GM21786 (cell line): ENCODE measurements around the gene RHBDF2.
A peak's percentile ranks its signal among the peaks of the same experiment; 100 is the strongest.

Experiments
- ATAC-seq: cut with Tn5 transposase; IDR thresholded peaks from one replicate; pipeline ENCODE4 v1.9.1; 2021; ENCODE audit not compliant: unreplicated experiment

The RHBDF2 gene

DNA sequence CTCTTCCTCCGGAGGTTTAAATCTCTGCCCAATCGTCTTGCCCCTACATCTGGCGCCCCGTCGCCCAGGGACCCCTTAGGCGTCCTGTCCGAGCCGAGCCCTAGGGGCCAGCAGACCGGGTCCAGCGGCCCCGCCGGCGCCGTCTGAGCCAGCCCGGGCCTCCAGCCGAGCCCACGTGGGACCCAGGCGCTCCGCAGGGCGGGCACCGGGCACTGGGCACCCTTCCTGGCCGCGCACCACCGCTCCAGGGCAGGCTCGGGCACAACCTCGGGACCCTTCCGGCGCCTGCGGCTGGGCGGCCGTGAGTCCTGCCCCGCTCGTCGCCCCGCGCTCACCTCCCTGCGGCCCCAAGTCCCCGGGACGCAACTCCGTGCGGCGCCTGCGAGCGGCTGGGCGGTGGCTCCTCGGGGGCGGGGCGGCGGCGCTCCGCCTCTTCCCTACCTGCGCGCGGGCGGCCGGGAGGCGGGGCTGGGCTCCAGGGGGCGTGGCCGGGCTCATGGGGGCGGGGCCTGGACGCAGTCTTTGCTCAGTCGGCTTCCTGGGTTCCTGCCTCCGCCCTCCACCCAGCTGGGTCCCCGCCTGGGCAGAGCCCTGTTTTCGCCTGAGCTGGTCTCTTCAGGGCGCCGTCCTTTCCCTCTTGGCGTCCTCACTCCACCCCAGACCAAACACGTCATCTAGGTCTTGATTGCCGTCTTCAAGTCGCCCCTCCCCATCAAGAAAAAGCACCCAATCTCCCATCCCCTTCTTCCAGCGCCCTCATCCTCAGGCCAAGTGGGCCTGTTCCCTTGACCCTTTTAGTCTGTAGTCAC, at the start of gene RHBDF2:
Gene RHBDF2, minus strand, starts transcription at position 406 of the 809 bp plus-strand sequence. CDS start 19,899 bp downstream, outside the sequence.
- peak; percentile 53 for ATAC-seq

DNA sequence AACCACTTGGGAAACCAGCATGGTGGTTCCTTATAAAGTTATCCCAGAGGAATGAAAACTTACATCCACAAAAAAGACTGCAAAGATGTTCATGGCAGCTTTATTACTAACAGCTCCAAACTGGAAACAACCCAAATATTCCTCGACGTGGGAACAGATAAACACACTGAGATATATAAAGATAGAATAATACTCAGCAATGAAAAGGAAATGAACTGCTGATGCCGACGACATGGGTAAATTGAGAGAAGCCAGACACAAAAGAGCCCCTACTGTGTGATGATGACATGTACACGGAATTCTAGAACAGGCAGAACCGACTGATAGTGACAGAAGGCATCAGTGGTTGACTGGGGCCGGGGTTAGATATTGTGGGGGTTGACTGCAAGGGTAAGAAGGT, 48.3 kb upstream of the RHBDF2 start:
- no peak for ATAC-seq

DNA sequence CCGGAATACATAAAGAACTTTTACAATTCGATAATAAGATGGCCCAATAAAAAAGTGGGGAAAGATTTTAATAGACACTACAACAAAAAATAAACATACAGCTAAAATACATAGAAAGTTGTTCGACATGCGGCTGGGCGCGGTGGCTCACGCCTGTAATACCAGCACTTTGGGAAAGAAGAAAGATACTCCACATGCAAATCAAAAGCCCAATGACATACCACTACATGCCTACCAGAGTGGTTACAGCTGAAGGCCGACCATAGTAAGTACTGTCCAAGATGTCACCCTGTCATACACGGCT, 47.9 kb upstream of the RHBDF2 start:
- ATAC-seq = no peak

DNA sequence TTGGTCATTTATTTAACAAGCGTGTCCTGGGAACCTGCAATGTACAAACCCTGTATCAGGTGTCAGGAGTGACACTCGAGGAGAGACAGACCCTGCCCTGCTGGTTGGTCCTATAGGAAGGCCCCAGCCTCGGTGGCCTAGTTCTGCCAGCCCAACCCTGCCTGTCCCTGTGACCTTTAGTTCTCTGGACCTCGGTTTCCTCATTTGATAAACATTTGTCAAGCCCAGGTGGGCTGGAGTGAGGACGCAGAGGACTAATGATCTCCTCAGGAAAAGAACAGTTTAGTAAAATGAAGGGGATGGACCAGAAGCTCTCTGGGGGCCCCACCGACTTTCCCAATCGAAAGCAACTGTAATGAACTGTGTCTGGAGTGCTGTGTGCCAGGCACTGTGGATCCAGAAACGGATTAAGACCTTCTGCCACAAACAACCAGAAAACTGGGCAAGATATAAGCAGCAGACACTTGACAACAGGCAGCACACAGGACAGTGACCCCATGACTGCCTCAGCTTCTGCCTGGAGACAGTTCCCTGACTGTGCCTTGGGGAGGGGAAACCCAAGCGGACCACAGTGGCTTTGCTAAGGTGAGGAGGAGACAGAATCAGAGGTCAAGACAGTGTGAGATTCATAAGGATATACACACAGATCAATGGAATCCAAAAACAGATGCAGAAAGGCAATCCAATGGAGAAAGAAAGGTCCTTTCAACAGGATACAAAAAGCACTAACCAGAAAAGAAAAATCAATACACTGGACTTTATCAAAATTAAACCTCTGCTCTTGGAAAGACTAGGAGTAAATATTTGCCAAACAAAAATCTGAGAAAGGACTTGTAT, 47.4 kb upstream of the RHBDF2 start:
- no peak for ATAC-seq

DNA sequence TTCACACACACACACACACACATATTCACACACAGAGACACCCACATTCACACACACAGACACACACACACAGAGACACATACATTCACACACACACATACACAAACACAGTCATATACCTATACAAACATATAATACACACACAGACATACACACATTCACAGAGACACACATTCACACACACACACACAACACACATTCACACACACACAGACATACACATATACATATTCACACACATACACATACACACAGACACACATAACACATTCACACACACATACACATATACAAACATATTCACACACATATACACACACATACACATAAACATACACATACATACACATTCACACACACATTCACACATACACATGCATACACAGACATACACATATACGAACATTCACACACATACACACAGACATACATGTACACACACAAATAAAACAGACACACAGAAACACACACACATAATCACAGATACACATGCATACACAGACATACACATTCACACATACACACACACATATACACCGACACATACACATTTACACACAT, 46.5 kb upstream of the RHBDF2 start:
- no peak for ATAC-seq

DNA sequence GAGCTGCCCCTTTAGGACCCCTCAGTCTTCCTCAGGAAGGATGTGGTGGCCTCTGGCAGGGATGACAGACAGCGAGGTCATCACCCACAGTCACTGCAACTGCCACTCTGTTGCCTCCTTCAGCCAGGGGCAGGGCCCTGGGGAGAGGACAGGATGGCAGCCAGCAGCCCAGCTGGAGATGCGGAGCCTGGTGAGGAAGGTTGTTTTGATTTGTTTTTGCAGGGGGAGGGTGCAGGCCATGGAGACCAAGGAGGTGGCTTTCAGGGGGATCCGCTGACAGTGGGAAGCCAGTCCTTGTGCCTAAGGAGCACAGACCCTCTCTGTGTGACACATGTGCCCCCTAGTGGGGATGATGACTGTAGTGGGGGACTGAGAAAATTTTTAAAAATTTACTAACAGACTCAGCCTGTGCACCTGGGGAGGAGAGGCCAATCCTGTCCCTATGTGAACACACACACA, 46.0 kb upstream of the RHBDF2 start:
- no peak for ATAC-seq

DNA sequence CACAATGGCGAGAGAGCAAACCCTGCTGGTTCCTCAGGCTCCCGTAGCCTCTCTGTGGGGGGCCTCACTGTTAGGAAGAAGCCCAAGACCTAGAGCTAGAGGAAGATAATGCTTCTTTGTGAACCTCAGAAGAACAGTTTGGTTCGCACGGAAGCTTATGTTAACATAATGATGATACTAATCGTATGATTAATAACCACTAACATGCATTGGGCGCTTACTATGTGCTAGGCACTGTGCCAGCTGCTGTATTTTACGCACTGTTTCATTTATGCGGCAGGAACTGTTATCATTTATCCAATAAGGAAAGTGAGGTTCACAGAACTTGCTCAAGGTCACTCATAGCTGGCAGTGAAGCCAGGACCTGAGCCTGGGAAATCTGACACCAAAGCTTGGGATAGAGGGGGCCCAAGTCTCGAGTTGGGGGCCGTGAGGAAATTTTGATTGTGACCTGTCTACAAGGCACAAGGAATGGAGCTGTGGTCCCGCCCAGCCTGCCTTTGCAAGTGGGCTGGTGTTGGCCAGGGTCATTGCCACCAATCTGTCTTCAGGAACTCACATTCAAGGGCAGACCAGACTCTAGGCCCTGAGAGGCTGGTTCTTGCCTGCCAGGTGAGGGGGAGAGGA, 45.4 kb upstream of the RHBDF2 start:
- ATAC-seq = no peak

DNA sequence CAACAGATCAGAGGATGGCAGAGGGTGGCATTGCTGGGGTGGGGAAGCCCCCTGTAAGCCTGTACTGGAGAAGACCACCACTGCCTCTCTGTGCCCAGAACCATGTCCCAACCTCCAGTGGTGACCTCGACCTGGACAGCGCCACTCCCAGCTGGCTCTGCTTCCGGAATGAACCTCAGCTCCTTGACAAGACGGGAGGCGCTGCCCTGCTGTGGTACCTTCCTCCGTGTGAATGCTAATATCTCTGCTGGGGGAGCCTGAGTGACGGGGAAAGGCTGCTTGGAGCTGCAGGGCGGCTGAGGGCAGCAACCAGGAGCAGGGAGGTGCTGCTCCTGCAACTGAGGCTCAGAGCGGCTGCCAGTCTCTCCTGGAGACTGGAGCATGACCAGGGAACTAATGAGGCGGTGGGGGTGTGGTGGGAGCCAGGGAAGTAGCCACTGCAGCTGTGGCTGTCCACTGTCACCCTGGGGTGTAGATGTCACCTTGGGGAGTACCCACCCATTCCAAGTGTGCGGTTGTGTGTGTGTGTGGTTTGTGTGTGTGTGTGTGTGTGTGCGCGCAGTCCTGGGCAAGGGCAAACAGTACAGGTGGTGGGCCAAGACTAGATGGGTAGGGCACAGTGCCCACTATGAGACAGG, 44.8 kb upstream of the RHBDF2 start:
- ATAC-seq = no peak

DNA sequence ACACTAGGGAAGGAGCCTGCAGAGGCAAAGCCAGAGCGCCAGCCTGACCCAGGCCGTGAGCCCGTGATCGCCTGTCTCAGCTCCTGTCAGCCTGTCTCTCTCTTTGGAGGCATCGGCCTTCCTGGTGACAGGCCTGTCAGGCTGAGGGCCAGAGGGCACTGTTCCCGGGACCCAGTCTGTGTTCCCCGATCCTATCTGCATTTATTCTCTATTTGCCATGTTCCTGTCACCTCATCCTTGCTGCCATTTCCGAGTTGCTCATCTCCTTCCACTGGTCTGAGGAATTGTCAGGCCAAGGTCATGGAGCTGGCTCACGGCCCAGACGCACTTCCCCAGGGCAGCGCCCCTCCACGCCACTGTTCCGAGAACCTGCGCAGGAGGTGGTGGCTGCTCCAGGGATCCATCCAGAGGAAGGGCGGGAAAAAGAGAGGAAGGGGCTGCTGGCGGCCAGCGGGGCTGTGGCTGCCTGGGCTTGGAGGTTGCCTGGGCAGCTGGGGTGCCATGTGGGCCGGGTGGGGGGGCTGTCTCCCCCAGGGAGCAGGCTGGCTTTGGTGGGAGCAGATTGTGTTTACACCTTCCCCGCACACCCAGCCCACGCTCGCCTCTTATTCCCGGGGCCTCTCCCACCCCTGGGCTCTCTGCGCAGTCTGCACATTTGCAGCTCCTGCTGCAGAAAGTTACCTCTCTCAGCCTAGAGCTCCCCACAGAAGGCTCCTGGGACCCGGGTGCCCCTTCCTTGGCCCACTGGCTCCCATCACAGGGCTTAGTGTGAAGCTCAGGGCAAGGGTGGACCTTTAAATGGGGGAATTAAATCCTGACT, 43.5 kb upstream of the RHBDF2 start:
- ATAC-seq = no peak

DNA sequence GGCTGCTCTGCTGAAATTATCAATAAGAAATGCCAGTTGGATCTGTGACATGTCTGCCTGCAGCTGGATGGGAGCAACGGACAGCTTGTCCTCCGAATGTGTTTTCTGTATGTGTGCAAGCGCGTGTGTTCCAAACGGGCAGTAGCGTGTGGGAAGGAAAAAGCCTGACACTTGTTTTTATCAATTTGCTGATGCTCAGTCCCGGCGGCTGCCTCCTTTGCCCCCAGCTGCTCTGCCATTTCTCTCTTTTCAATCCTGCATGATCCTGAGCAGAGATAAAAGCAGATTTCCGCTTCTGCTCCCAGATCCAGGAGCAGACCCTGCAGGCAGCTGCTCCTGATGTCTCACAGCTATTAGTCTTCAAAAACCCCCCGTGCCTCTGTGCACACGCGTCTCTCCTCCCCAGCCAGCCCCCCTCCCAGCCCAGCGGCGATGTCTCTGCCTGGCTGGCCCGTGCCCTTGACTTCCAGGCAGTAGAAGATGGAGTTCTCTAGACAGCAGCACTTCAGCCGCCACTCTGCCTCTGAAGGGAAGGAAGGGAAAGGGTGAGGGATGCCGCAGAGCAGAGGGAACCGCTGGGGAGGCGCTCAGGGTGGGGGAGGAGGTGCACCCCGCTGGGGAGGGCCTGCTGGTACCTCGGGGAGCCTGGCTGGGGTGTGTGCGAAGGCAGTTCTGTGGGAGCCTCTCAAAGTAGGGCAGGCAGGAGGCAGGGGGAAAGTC, 42.8 kb upstream of the RHBDF2 start:
- ATAC-seq = no peak

DNA sequence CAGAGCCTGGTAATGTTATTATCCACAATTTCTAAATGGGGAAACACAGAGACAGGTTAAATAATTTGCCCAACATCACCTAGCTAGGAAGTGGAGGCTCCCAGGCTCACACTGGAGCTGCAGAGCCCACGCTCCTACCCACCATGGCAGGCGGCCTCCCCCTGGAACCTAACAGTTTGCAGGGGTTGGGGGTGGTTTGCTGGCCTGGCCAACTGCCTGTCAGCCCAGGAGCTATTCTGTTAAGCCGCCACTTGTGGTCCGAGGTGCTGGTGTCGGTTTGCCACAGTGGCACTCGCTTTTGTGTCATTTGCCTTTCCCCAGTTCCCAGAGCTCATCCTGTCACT, 42.2 kb upstream of the RHBDF2 start:
- ATAC-seq = no peak

DNA sequence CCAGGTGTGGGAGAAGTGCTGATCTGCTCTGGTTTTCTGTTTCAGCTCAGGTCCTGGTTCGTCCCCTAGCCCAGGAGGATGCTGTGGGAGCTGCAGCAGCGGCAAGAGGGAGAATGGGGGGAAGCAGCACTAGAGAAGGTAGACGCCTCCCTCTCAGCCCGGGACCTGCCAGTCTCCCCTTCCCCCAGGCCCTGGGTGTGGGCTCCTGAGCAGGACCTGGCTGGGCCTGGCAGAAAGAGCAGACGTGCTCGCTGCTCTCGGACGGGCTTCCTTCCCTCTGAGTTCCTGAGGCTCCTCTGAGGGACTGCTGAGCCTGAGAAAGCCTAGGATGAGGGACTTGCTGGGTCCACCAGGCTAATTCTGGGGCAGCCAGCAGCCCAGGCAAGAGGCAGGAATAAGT, 41.8 kb upstream of the RHBDF2 start:
- no peak for ATAC-seq

DNA sequence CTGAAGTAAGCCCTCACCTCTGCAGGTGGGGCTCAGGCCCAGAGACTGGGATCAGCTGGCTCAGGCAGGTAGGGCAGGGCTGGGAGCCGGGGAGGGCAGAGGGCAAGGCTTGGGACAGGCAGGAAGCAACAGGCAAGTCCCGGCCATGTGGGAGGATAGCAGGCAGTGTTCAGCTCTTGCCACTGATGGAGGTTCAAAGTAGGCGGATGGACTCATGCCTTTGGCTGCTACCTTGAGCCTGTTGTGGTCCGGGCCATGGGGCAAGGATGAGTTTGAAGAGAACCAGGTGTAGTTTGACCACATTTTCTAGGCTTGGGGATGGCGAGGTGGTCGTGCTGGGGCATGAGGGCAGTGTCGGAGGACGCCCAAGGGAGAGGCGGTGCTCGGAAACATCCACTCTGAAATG, 41.3 kb upstream of the RHBDF2 start:
- ATAC-seq = no peak

DNA sequence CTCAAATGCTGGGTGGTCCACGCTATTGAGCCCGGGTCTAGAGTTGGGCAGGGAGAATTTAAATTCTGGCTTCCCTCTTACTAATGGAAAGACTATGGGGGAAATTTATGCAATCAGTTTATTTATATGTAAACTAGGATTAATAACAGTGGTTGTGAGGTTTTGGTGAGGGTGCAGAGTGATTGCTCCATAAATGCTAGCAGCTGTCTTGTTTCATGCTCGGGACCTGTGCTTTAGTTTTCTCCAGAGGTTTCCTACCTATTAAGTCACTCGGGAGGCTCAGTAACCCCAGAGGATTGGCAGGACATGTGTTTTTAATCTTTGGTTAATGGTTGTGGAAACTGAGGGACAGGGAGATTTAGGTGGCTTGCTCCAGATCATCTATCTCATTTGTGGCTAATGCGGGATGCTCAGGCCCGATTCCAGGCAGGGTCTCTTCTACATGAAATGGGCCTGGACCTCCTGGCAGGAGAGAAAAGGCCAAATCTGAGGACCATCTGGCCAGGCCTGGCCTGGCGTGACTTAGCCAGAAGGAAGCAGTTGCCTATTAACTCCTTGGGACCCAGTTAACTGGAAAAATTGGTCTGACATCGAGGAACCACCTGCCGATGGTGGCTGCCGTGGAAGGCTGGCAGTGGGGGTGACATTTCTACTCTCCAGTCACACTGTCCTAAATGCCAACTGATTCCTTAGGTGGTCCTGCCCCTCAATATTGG, 40.7 kb upstream of the RHBDF2 start:
- ATAC-seq = no peak

DNA sequence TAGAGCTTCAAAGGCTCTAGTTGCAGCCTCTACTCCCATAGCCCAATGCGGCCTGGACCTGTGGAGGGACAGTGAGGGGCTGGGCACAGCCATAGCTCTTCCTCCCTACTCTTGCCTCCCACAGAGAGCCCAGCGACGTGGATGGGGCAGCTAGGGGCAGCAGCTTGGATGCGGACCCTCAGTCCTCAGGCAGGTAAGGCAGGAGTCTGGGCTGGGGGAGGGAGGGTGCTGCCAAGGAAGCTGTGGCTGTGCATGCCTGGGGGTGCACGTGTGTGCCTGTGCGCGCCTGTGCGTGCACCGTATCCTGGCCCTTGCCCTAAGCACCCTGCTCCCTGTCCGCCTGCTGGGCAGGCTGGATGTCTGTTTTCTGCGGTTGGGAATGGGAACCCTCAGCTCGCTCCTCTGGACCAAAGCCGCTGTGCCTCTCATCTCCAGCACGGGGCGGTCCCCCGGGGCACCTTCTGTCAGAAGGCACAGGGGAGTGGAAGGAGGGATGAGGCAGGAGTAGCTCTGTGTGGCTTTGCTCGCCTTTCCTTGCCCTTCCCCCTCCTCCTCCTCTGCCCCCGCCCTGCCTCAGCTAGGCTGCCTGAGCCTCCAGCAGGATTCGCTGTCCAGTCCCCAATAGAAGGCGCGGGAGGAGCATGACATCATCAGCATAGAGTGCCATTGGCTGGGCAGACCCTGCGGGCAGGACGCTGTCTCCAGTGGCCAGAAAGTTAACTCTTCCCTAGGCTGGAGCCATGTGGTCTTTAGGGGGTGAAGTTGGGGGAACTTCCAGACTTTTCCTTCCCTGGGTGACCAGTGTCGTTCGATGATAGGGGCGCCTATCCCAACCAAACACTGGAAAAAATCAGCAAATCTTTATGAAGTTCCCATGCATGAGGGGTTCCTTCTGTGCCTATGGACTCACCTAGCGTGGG, 39.4 kb upstream of the RHBDF2 start:
- no peak for ATAC-seq

DNA sequence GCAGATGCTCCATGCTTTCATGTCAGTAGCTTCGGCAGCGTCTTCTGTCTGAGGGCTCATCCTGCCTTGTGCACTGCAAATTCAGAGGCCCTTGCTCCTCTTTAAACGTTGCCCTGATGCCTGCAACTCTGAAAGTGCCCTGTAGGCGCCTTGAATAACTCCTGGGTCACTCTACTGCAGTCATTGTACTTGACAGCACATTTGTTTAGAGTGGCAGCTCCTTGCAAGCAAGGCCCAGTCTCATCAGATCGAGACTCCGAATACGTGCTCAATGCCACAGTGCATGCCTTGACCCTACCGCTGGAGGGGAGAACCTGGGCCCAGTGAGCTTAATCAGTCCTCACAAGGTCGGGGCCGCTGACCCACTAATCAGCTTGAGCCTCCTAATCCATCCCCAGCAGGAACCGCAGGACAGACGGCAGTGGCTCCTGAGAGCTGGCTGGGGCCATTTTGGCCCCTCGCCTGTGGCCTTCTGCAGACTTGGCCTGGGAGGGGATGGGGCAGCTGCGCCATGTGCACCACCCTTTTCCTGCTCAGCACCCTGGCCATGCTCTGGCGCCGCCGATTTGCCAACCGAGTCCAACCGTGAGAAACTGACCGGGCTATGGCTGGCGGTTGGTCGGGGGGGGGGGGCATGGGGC, 38.5 kb upstream of the RHBDF2 start, which contains the start of gene PRCD:
Gene PRCD, plus strand, starts transcription at position 414 of the 641 bp plus-strand sequence. Its CDS starts 98 bp downstream, at position 512.
- no peak for ATAC-seq

DNA sequence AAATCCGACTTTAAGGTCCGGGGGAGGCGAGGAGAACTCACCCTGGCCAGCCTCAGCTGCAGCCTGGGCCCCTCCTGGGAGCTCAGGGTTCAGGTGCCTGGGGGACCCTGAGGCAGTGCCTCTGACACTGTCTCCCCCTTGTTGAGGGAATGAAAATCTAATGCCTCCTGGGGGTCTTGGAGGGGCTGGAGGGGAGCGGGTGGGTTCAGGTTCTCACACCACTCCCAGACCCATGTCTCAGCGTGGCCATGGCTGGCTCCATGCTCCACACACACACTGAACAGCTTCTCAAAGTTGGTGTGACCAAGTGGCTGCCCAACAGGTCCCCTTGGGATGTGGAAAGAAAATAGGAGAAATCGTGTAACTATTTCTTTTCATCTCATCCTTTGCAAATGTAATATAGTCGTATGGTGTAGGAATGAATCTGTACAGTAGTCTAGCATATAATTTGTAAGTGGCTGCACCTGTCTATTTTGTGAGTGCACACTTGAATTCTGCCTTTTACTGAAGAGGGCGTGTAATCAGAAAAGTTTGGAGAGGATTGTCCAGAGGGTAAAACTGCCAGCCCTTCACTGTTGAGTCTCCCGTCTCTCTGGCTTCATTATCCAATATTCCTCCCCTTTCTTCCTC, 37.8 kb upstream of the RHBDF2 start:
- no peak for ATAC-seq
